GM18517 (cell line): ENCODE results near the gene SH2D5.
"Not testable (repeated sequence)": the region's sequence is repeated elsewhere in the genome, so short reads cannot be mapped to it uniquely, and the experiment has no call there.

Source experiments
- ATAC-seq: cut with Tn5 transposase; IDR thresholded peaks from one replicate; pipeline ENCODE4 v1.9.1; 2021; ENCODE audit warnings: mild to moderate bottlenecking, moderate library complexity; ENCODE audit not compliant: unreplicated experiment

SH2D5 gene

GRCh38 chr1:20696397-20697333, 35.8 kb downstream of the SH2D5 start:
- ATAC-seq: no peak

- ATAC-seq: no peak
These were observed 37.0 kb downstream of the SH2D5 start for GRCh38 chr1:20695515-20695914.

DNA sequence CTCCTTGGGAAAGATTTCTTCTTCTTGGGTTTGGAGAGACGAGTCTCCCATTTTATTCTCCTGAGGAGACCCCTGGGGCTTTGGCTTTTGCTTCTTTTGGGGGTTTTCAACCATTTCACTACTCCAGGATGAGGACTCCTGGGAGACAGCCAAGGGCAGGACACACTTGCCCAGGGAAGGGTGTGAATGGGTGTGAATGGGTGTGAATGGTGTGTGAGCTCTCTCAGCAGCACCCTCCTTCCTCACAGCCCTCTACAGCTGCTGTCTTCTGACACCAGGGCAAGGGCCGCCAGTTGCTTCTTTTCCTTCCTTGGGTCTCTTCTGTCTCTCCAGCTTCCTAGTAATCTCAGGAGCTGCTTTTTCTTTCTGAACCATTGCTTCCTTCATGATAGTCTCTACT, 38.9 kb downstream of the SH2D5 start:
- no peak for ATAC-seq

GRCh38 chr1:20691872-20692271, 40.6 kb downstream of the SH2D5 start:
- no peak for ATAC-seq

- ATAC-seq: no peak
These were observed 42.9 kb downstream of the SH2D5 start for GRCh38 chr1:20689645-20690056.

DNA sequence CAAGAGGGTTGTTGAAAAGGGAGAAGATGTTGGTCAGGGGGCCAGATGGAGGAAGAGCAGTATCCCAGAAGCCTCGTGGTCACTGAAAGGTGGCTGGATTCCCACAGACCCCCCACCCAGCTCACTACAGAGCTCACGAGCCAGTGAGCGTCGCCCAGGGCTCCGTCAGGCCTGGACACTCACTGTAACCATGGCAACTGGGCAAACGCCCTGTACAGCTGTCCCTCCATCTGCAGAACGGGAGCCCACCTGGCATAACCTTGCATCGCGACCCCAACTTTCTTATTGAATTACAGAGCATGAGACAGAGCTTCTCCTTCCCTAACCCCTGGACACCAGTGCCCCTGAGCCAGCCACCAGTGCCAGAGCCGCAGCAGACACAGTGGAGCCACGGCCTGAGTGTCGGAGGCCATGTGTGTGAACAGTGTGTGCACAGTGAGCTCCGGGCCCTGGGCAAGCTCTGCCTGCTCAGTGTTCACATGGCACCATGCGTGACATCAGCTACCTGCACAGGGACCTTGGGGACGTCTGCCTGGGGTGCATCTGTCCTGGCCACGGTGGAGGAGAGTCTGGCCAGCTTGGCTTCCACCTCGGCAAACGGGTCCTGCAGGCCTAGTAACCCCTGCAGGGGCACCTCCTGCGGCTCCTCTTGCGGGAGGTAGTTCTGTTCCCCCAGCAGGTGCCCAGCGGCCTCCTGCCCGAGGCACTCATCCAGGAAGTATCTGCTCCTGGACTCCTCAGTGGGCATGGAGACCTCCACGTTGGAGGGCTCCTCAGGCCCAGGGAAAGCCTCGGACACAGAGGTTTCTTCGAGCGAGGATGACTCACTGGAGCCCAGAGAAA, 45.4 kb downstream of the SH2D5 start:
- ATAC-seq: no peak

DNA sequence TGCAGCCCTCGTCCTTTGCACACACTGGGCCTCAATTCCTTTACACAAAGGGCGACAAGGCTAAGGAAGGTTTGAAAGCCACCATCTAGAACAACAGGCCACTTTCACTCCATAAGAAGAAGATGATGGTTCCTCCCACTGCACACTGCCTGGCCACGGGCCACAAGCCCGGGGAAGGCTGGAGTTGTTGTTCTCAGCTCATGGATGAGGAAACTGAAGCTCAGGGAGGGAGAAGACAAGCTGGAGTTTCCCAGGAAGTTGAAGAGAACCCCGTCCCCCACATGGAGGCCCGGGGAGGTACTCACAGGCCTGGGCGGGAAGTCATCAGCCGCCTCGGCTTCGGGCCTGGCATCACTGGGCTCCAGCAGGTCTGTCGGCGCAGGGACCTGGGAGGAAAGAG, 46.8 kb downstream of the SH2D5 start:
- no peak for ATAC-seq

- ATAC-seq: no peak
These were observed 47.3 kb downstream of the SH2D5 start for GRCh38 chr1:20685099-20685662.

DNA sequence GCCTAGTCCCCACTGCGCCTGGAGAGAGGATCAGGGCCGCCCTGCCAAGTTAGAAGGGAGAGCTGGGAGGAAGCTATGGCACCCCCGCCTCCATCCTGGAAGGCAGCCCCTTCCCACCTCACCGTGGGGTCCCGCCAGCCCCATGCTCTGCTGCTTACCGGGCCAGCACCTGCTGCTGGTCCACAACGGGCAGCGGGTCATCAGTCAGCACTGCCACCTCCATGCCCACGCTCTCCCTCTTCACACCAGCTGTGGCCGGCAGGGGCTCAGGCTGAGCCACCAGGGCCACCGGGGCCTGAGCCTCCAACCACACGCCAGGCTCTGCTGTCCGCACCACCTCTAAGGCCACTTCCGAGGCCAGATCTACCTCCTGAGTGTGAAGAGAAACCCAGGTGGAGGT, 47.9 kb downstream of the SH2D5 start:
- ATAC-seq: no peak

GRCh38 chr1:20684050-20684620, 48.4 kb downstream of the SH2D5 start:
- ATAC-seq: no peak

- no peak for ATAC-seq
These were observed 48.9 kb downstream of the SH2D5 start for GRCh38 chr1:20683614-20684013.

DNA sequence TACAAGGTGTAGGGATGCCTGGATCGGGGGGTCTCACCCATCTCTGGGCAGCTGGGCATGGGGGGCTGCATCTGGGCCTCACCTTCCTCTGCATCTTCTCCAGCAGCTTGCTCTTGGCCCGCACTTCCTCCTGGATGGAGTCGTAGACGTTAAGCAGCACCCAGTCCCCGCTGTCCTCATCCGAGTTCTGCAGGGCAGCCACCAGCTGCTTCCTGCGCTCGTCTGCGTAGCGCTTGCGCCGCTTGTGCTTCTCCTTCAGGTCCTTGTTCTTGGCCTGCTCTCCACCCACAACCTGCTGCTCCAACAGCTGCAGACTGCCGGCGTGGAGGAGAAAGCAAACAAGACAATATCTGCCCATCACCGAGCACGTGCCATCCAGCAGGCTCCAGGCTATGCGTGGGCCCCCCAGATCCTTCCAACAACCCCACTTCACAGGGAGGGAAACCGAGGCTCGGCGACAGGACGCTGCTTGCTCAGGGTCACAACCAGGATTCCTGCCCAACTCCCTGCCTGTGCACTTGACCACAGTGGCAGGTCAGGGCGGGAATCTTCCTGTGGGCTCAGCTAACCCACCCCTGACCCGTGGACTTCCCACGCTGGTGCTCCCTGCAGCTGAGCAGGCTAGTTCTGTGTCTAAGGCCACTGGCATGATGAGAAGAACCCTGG, 49.8 kb downstream of the SH2D5 start:
- no peak for ATAC-seq

DNA sequence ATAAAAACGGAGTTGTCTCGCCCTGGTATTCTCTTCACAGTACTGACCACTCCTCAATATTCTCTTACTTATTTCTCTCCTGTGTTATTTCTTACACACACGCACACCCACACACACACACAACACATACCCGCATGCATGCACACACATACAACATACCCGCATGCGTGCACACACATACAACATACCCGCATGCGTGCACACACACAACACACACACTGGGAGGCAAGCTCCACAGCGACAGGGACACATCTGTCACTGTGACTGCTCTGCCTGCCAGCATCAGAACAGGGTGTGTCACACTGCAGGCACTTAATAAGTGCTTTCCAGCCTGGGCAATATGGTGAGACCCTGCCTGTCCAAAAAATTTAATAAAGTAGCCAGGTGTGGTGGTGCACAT, 50.5 kb downstream of the SH2D5 start:
- no peak for ATAC-seq

DNA sequence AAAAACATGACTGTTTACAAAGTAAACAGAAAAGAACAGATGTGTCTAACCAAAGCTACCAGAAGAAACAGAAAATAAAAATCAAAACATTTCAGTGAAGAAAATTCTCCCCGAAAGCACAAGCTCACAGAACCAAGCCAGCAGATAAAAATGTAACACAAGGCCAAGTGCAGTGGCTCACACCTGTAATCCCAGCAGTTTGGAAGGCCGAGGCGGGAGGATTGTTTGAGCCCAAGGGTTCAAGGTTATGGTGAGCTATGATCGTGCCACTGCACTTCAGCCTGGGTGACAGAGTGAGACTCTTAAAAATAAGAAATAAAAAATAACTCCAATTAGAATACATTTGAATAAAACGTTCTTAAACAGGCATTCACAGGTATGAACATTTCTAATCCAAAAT, 52.2 kb downstream of the SH2D5 start:
- ATAC-seq: no peak

DNA sequence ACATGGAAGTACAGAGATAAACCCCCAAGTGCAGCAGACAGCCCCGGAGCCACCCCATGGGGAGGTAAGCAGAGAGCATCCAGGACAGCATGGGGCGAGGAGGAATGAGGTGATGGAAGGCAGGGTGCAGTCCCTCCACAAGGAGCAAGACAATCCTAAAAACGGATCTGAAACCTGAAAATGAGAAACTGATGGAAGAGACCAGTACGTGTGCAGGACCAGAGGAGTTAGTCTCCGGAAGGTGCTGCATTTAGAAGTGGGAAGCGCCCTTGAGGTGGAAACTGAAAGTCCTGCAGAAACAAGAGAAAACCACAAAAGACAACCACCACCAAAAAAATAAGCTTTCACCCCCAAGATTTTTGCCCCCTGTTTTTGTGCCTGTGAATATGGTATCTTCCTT, 53.9 kb downstream of the SH2D5 start:
- ATAC-seq: no peak

GRCh38 chr1:20673626-20674025, 58.9 kb downstream of the SH2D5 start:
- not testable (repeated sequence) for ATAC-seq

GRCh38 chr1:20672265-20672632, 60.3 kb downstream of the SH2D5 start:
- ATAC-seq: no peak

GRCh38 chr1:20670936-20671335, 61.6 kb downstream of the SH2D5 start:
- no peak for ATAC-seq
